Measurements from ENCODE around the gene CHD3. TPM values are rescaled to one million over a fixed set of nuclear protein-coding genes. Genes with fewer than 3 reads are reported as not detected.

CHD3 gene
- total RNA-seq, 1 experiment from 2014 or later, result 109 TPM

DNA sequence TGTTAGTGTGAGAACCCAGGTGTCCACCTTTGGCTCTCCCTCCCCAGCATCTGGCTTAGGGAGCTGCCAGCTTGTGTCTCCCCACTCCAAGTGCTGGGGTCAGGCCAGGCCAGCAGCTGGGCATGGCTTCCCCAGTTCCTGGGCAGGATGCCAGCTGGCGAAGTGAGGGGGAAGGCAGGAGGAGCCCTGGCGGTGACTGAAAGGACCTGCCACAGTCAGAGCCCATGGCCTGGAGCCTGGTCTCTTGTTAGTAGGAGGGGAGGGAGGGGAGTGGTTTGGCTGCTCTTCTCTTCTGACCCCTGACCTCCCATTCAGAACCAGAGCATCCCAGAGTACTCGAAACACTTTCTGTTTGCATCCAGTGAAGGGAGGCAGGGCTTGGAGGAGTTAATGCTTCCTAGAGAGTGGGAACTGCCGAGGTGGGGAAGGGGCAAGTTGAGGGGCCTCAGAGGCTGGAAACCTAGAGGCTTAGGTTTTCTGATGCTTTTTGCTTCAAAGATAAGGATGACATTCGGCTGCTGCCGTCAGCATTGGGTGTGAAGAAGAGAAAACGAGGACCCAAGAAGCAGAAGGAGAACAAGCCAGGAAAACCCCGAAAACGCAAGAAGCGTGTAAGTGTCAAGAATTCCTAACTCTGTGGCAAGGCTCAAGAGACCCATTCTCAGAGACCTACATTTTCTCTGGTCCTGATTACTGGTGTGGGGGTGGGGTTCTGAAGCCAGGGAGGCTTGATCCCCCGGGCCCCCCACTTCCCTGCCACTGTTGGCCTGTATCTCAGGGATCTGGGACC lies 772 bp downstream of the CHD3 start:
- H3K27me3 ChIP-seq, result no peaks in the 10 kb centered on the region
- H3K27ac ChIP-seq, result peak overlapping the region; percentile 81

DNA sequence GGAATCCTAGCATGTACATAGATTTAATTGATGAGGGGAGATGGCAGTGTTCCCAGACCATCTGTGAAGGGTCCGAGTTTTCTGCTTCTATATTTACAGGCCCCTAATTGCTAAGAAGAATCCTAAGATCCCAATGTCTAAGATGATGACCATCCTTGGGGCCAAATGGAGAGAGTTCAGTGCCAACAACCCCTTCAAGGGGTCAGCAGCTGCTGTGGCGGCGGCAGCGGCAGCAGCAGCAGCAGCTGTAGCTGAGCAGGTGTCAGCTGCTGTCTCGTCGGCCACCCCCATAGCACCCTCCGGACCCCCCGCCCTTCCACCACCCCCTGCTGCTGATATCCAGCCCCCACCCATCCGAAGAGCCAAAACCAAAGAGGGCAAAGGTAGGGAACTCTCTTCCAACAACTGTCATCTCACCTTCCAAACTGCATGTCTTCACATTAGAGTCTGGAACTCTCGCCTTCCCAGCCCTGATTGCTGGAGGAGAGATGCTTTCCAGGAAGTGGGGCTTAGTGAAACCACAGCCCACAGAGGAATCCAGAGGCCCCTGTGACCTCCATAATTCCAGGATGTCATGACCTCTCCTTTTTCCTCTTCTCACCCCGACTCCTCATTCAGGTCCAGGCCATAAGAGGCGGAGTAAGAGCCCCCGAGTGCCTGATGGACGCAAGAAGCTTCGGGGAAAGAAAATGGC lies 4.7 kb downstream of the CHD3 start:
- peaks cover 72% of the 10 kb centered on the region for H3K36me3 ChIP-seq
- peak overlapping the region; percentile 70 for H3K27ac ChIP-seq
- DNase-seq, result peak; percentile 78 to 82
- no peaks in the 10 kb centered on the region for H3K27me3 ChIP-seq
- H3K9me3 ChIP-seq (replicated peaks), result no peaks in the 10 kb centered on the region
- H3K4me3 ChIP-seq, result no peak overlapping the region
- peaks cover 59% of the 10 kb centered on the region for H3K4me1 ChIP-seq

More for the DNA sequence above, 772 bp downstream of the CHD3 start:
- H3K9me3 ChIP-seq (replicated peaks), result no peaks in the 10 kb centered on the region
- peaks cover 36% of the 10 kb centered on the region for H3K36me3 ChIP-seq
- peaks cover 52% of the 10 kb centered on the region for H3K4me1 ChIP-seq
- H3K4me3 ChIP-seq, result peak overlapping the region; percentile 73
- DNase-seq, result peak; percentile 95 to 97

DNA sequence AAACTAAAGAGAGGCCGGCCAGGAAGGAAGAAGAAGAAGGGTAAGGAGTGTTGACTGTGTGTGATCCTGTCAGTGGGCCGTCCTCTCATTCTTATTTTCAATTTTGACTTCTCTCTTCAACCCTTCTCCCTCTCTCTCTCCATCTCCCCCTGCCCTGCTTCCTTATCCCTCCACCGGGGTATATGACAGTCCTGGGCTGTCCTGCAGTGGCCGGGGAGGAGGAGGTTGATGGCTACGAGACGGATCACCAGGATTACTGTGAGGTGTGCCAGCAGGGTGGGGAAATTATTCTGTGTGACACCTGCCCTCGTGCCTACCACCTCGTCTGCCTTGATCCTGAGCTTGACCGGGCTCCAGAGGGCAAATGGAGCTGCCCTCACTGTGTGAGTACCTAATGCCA lies 5.6 kb downstream of the CHD3 start:
- Histone ChIP-seq H3K27ac (peak overlapping the region; percentile 70), H3K4me3 (no peak overlapping the region), H3K9me3 (replicated peaks) (no peaks in the 10 kb centered on the region)

DNA sequence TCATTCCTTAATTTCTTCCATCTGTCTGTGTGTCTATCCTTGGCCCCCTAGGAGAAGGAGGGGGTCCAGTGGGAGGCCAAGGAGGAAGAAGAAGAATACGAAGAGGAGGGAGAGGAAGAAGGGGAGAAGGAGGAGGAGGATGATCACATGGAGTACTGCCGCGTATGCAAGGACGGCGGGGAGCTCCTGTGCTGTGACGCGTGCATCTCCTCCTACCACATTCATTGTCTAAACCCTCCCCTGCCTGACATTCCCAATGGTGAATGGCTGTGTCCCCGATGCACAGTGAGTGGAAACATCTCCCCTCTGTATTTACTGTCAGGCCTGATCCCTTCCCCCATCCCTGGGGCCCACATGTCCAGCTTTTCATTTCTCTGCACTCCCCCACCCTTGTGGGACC lies 6.3 kb downstream of the CHD3 start:
- no peaks in the 10 kb centered on the region for H3K9me3 ChIP-seq (replicated peaks)
- H3K36me3 ChIP-seq, result peaks cover 82% of the 10 kb centered on the region

More for the DNA sequence above, 5.6 kb downstream of the CHD3 start:
- DNase-seq, result no peak
- Histone ChIP-seq H3K36me3 (peaks cover 81% of the 10 kb centered on the region), H3K27me3 (no peaks in the 10 kb centered on the region), H3K4me1 (peaks cover 54% of the 10 kb centered on the region)

DNA sequence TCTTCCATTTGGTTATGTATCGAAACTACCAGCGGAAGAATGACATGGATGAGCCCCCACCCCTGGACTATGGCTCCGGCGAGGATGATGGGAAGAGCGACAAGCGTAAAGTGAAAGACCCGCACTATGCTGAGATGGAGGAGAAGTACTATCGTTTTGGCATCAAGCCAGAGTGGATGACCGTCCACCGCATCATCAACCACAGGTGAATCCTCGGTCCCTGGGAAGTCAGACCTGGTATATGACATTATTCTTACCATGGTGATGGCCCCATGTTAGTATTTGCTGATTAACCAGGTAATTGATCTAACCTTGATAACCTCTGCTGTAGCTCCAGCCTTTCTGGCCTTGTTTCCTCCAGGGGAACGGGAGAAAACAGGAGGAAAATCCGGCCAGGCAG lies 8.5 kb downstream of the CHD3 start:
- Histone ChIP-seq H3K27me3 (no peaks in the 10 kb centered on the region), H3K27ac (no peak overlapping the region), H3K4me1 (peaks cover 25% of the 10 kb centered on the region), H3K4me3 (no peak overlapping the region), H3K9me3 (replicated peaks) (no peaks in the 10 kb centered on the region), H3K36me3 (peaks cover 81% of the 10 kb centered on the region)
- no peak for DNase-seq

More for the DNA sequence above, 6.3 kb downstream of the CHD3 start:
- no peak for DNase-seq
- Histone ChIP-seq H3K27ac (no peak overlapping the region), H3K4me1 (peaks cover 48% of the 10 kb centered on the region), H3K4me3 (no peak overlapping the region), H3K27me3 (no peaks in the 10 kb centered on the region)

DNA sequence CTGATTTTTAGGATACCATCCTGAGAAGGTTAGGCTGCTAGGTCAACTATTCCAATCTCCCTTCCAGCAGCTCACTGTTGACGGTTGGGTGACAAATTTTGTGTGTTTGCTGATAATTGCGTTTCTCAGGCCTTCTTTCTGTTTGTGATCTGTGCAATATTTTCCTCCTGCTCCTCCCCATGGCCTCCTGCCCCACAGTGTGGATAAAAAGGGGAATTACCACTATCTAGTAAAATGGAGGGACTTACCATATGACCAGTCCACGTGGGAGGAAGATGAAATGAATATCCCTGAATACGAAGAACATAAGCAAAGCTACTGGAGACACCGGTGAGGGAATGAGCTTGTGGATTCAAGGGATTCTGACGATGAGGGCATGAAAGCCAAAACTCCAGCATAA lies 9.2 kb downstream of the CHD3 start:
- Histone ChIP-seq H3K4me1 (peaks cover 20% of the 10 kb centered on the region), H3K27ac (no peak overlapping the region), H3K36me3 (peaks cover 85% of the 10 kb centered on the region), H3K4me3 (no peak overlapping the region), H3K9me3 (replicated peaks) (no peaks in the 10 kb centered on the region), H3K27me3 (no peaks in the 10 kb centered on the region)
- DNase-seq, result no peak

DNA sequence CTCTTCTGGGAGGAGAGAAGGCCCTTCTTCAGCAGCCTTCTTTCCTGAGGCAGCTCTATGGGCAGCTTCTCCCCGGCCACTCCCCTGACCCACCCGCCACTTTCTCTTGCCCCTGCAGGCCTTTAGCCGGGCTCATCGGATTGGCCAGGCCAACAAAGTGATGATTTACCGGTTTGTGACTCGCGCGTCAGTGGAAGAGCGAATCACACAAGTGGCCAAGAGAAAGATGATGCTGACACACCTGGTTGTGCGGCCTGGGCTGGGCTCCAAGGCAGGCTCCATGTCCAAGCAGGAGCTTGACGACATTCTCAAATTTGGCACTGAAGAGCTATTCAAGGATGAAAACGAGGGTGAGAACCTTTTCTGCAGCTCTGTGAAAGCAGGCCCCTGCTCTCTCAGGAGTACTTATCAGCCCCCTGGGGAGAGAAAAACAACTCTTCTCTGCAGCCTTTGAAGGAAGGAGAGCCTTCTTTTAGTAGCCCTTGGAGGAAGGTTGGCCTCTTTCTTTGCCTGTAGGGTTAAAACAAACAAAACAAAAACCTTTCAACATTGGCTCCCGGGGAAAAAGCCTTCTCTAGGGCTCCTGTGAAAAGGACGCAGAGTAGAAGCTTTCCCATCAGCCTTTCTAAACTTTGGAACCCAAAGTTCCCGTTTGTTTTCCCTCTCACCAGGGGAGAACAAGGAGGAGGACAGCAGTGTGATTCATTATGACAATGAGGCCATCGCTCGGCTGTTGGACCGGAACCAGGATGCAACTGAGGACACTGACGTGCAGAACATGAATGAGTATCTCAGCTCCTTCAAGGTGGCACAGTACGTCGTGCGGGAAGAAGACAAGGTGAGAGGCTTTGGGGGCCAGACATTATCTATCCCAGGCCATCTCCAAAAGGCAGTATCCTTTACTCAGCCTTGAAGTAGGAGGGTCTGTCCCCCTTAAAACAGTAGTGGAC lies 14.8 kb downstream of the CHD3 start:
- Histone ChIP-seq H3K27me3 (no peaks in the 10 kb centered on the region), H3K36me3 (peaks cover 87% of the 10 kb centered on the region)
- DNase-seq, result no peak

DNA sequence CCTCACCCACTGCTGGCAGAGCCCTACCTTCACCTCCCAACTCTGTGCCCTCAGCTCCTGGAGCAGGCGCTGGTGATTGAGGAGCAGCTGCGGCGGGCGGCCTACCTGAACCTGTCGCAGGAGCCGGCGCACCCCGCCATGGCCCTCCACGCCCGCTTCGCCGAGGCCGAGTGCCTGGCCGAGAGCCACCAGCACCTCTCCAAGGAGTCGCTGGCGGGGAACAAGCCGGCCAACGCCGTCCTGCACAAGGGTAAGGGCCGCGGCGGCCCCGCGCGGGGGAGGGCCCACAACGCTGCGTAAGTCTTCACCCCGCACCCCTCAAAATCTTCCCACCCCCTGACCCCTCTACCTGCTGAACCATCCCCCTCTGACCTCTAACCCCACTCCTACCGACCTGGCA lies 20.5 kb downstream of the CHD3 start:
- H3K27me3 ChIP-seq, result no peaks in the 10 kb centered on the region
- H3K4me3 ChIP-seq, result no peak overlapping the region
- H3K36me3 ChIP-seq, result peaks cover 71% of the 10 kb centered on the region
- no peak for DNase-seq
- no peaks in the 10 kb centered on the region for H3K9me3 ChIP-seq (replicated peaks)
- H3K4me1 ChIP-seq, result no peaks in the 10 kb centered on the region
- H3K27ac ChIP-seq, result no peak overlapping the region

More for the DNA sequence above, 14.8 kb downstream of the CHD3 start:
- Histone ChIP-seq H3K4me3 (no peak overlapping the region), H3K27ac (no peak overlapping the region), H3K4me1 (no peaks in the 10 kb centered on the region), H3K9me3 (replicated peaks) (no peaks in the 10 kb centered on the region)

DNA sequence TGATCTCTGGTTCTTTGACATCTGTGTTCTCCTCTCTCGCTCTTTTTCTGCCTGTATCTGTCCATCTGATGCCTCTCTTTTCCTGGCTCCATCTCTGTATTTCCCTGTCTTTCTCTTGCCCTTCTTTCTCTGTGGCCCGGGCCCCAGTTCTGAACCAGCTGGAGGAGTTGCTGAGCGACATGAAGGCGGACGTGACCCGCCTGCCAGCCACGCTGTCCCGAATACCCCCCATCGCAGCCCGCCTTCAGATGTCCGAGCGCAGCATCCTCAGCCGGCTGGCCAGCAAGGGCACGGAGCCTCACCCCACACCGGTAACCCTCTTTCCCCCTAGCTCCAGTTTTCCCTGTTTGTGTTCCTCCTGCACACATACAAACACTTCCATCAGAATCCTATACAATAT lies 21.7 kb downstream of the CHD3 start:
- no peaks in the 10 kb centered on the region for H3K9me3 ChIP-seq (replicated peaks)
- no peaks in the 10 kb centered on the region for H3K4me1 ChIP-seq
- no peak overlapping the region for H3K4me3 ChIP-seq
- no peak overlapping the region for H3K27ac ChIP-seq
- peaks cover 59% of the 10 kb centered on the region for H3K36me3 ChIP-seq
- no peak for DNase-seq
- no peaks in the 10 kb centered on the region for H3K27me3 ChIP-seq

DNA sequence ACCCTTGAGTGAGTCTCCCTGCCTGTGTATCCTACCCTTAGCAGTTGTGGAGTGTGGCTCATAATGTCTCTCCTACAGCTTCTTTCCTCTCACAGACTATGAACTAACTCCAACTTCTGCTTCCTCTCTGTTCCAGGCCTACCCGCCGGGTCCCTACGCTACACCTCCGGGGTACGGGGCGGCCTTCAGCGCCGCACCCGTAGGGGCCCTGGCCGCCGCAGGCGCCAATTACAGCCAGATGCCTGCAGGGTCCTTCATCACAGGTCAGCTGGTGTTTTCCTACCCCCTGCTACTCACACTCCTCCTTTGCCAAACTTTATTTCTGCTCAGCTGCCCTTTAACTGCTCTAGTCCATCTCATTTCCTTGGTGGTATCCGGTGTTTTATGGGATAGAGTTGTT lies 22.1 kb downstream of the CHD3 start:
- no peak for DNase-seq
- H3K27ac ChIP-seq, result no peak overlapping the region
- H3K9me3 ChIP-seq (replicated peaks), result no peaks in the 10 kb centered on the region
- H3K36me3 ChIP-seq, result peaks cover 54% of the 10 kb centered on the region
- H3K4me3 ChIP-seq, result no peak overlapping the region
- H3K27me3 ChIP-seq, result no peaks in the 10 kb centered on the region
- no peaks in the 10 kb centered on the region for H3K4me1 ChIP-seq

DNA sequence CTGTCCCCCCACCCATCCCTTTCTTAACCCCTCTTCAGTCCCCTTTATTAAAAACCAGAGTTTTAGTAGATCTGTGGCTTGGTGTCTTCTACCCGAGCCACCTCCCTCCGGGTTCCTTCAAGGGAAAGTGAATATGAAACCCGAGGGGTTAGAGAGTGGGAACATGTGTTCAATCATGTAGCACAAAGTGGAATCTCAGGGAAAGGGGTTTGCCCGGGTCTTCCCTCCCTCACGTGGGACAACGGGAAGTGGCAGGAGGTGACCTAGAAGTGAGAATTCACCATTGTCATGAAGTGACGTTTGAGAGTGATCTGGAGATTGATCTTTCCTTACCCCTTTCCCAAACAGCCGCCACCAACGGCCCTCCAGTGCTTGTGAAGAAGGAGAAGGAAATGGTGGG lies 22.5 kb downstream of the CHD3 start:
- Histone ChIP-seq H3K27me3 (no peaks in the 10 kb centered on the region), H3K4me1 (no peaks in the 10 kb centered on the region), H3K36me3 (peaks cover 50% of the 10 kb centered on the region), H3K9me3 (replicated peaks) (no peaks in the 10 kb centered on the region), H3K27ac (no peak overlapping the region), H3K4me3 (no peak overlapping the region)
- DNase-seq, result no peak

DNA sequence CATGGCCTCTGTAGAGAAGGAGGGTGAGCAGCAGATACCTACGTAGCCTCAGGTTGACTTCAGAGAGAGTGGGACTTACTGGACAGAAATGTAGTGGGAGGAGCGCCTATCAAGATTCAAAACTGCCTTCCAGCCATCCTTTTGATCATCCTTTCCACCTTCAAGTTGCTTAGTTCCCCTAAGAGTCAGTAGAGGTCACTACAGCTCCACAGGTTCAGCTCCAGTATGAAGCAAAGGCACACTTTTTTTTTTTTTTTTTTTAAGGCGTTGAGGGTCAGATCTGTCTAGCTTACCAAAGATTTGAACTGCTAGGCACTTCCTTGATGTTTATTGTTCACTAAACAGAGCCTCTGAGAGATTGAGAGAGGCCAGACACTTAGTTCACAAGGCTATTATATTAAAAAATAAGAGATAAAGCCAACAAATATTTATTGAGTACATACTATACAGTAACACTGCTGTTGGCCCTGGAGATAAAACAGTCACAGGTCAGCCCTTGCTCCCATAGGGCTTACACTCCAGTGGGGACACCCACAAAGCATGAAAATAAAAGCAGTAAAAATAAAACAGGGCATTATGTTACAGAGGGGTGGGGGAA lies 24.4 kb downstream of the CHD3 start:
- peak; percentile 26 to 55 for DNase-seq
- Histone ChIP-seq H3K27ac (no peak overlapping the region), H3K27me3 (no peaks in the 10 kb centered on the region), H3K36me3 (peaks cover 39% of the 10 kb centered on the region), H3K9me3 (replicated peaks) (no peaks in the 10 kb centered on the region), H3K4me1 (no peaks in the 10 kb centered on the region; the same call in 1 of the 2 replicates), H3K4me3 (no peak overlapping the region)

DNA sequence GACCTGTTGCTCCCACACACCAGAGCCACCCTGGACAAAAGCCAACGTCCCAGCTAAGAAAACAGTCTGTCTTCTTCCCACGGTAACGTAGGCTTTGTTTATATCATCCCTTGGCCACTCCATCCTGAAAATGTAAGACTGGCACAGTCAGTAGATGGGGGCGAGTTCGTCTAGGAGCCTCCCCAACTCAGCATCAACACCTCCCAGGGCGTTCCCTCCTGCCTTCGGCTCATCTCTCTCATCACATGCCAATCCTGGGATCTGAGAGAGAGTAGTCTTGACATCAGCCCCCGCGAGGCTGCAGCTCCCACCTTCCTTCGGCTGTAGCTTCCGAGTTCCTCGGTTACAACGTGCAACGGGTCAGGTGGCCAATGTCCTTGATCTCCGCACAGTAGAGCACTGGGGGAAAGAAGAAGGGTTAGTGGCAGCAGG lies 26.6 kb downstream of the CHD3 start:
- no peaks in the 10 kb centered on the region for H3K27me3 ChIP-seq
- DNase-seq, result no peak
- H3K4me1 ChIP-seq, result no peaks in the 10 kb centered on the region; the same call in 1 of the 2 replicates
- peak overlapping the region; percentile 90; the same call in 1 of the 2 replicates for H3K27ac ChIP-seq
- H3K9me3 ChIP-seq (replicated peaks), result no peaks in the 10 kb centered on the region
- H3K4me3 ChIP-seq, result peak overlapping the region; percentile 57
- H3K36me3 ChIP-seq, result peaks cover 22% of the 10 kb centered on the region

Measured in SJCRH30 (cell line).